Superior temporal gyrus (tissue), 1 donor: ENCODE measurements around the gene C1QTNF4.
A peak's percentile ranks its signal among the peaks of the same experiment; 100 is the strongest.
"Not testable (repeated sequence)": the region's sequence is repeated elsewhere in the genome, so short reads cannot be mapped to it uniquely, and the experiment has no call there.

Experiments
- DNase-seq: peaks from one replicate; pipeline ENCODE4 v3.0.0-alpha.2; 2016; ENCODE audit errors: extremely low spot score

Gene C1QTNF4

DNA sequence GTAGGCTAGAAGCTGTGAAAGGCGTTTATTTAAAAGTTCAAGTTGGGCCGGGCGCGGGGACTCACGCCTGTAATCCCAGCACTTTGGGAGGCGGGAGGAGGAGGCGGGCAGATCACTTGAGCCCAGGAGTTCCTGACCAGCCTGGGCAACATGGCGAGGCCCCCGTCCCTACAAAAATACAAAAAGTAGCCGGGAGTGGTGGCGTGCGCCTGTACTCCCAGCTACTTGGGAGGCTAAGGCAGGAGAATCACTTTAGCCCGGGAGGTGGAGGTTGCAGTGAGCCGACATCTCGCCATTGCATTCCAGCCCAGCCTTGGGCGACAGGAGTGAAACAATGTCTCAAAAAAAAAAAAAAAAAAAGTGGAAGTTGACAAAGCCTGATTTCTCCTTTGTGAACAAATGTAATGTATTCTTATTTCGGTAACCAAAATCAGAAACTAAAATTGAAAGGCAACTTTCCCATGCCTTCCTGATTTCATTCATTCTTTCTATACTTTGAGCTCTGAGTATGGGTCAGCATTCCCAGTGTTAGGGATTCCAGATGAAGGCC is 28.0 kb downstream of the C1QTNF4 start:
- DNase-seq: no peak

DNA sequence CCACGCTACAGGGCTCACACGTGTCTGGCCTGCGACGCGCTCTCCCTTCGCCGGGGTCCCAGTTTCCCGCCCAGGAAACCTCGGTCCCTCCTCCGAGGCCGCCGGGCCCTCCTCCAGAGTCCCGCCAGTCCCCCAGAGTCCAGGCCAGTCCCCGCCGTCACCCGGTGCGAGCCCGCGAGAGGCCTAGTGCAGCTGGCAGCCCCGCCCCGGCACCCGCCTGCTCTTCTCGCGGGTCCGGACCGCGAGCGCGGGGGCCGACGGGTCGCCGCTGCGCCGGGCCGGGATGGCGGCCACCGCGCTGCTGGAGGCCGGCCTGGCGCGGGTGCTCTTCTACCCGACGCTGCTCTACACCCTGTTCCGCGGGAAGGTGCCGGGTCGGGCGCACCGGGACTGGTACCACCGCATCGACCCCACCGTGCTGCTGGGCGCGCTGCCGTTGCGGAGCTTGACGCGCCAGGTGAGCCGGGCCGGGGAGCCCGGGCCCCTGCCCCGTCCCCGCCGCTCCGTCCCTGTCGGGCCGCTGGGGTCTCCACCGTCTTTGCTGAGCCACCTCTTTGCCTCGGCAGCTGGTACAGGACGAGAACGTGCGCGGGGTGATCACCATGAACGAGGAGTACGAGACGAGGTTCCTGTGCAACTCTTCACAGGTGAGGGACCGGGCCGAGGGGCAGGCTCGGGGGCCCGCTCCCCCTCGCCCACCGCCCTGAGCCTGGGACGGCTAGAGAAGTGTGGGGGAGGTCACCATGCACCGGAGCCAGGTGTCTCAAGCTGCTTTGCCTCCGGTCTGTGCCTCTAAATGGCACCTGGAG is 28.7 kb downstream of the C1QTNF4 start, which contains the start of gene PTPMT1:
Gene PTPMT1 (plus strand): TSS at position 260 of the 809 bp plus-strand sequence. CDS start 24 bp downstream, at position 284.
- DNase-seq: no peak

DNA sequence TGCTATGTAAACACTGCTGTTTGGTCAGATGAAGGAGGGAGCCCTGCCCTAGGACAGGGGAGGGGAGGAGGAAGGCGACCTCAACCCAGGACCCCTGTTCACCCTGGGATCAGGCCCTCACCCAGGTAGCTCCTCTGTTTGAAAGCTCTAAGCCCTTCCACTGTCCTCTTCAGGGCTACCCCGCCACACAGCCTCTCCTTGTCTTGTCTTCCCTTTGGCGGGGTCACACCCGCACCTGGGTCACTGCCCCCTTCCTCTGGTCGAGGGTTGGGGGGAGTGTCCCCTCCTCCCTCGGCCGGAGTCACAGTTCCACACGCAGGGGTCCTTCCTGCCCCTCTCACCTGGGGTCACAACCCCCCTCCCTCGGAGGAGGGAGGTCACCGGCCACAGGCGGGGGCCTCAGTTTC is 29.3 kb downstream of the C1QTNF4 start:
- DNase-seq: no peak

DNA sequence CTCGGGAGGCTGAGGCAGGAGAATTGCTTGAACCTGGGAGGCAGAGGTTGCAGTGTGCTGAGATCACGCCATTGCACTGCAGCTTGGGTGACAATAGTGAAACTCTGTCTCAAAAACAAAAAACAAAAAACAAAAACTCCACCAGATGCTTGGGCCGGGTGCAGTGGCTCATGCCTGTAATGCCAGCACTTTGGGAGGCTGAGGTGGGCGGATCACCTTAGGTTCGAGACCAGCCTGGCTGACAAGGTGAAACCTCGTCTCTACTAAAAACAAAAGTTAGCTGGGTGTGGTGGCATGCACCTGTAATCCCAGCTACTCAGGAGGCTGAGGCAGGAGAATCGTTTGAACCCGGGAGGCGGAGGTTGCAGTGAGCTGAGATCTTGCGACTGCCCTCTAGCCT is 29.8 kb downstream of the C1QTNF4 start:
- not testable (repeated sequence) for DNase-seq

DNA sequence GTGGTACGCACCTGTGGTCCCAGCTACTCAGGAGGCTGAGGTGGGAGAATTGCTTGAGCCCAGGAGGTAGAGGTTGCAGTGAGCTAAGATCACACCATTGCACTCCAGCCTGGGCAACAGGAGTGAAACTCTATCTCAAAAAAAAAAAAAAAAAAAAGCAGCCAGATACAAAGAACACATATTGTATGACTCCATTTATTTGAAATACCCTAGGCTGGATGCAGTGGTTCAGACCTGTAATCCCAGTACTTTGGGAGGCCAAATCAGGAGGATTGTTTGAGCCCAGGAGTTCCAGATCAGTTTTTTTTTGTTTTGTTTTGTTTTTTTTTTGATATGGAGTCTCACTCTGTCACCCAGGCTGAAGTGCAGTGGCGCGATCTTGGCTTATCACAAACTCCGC is 31.8 kb downstream of the C1QTNF4 start:
- DNase-seq: not testable (repeated sequence)

DNA sequence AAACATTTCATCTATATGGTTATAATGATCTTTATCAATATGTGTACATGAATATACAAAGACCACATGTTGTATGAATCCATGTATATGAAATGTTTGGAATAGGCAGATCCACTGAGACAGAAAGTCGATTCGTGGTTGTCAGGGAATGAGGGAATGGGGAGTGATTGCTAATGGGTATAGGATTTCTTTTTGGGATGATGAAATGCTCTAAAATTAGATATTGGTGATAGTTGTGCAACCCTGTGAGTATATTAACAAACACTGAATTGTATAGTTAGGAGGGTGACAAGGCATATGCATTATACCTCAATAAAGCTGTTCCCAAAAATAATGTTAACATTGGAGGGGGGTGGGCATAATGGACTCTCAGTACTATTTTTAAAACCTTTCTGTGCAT is 33.8 kb downstream of the C1QTNF4 start:
- no peak for DNase-seq

DNA sequence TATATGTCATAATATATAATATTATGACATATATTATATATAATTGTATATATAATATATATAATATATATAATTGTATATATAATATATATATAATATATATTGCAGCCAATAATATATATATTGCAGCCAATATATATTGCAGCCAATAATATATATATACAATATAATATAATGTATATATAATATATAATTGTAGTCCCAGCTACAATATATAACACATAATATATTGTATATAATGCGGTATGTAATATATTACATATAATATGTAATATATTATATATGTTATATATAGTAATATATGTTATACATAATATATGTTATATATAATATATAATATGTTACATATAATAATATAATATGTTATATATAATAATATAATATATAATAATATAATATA is 35.5 kb downstream of the C1QTNF4 start:
- DNase-seq: no peak

DNA sequence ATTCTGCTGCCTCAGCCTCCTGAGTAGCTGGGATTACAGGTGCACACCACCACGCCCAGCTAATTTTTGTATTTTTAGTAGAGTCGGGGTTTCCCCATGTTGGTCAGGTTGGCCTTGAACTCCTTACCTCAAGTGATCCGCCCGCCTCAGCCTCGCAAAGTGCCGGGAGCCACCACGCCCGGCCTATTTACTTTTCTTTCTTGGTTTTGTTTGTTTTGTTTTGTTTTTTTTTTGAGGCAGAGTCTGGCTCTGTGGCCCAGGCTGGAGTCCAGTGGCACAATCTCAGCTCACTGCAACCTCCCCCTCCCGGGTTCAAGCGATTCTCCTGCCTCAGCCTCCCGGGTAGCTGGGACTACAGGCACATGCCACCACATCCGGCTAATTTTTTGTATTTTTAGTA is 37.2 kb downstream of the C1QTNF4 start:
- not testable (repeated sequence) for DNase-seq

DNA sequence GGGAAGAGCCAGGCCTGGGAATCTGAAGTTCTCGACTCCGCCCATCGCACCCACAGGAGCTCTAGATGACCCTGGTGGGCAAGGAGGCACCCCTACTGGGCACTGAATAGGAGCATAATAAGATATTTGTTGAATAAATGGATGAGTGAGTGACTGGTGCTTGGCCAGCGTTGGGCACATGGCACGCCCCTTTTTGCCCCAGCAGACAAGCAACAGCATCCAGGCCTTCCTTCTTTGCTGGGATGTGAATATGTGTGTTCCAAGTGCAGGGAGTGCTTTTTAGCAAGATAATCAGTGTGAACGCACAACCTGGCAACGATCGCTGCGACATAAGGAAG is 40.8 kb downstream of the C1QTNF4 start:
- no peak for DNase-seq

DNA sequence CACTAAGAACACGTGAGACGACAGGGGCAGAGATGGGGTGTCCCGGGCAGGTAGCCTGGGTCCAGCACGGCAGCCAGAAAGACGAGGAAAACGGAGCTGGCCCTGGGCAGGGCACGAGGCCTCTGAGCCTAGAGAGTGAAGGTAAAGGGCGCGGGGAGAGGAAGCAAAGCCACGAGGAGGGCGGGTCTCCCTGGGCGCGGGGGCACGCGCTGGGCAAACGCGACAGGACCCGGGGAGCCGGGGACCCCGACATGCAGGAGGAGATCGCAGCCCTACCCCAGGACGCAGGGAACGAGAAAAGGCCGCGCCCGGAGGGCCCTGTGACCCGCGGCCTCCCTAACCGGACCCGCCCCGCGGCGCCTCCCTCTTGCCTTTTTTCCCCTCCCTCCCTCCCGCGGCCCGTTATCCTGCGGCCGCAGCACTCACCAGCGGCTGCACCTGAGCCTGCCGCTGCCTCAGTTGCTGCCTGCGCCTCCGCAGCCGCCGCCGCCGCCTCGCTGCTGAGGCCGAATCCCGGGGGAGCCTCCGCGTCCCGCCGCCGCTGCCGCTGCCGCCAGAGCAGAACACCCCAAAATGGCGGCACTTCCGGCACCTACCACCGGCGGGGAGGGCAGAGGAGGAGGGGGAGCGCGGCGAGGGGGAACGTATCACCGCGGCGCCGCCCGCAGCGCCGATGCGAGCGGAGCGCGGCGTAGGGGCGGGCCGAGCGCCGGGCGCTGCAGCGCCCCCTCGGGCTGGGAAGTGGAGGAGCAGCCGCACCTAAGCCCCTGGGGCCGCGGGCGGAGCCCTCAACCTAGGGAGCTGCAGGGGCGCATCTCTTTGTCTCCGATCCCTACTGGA is 41.4 kb downstream of the C1QTNF4 start, which contains the start of gene CELF1:
Gene CELF1 (minus strand): TSS at position 567 of the 840 bp plus-strand sequence. CDS start 53,609 bp downstream, outside the sequence.
- DNase-seq: peak; percentile 92

DNA sequence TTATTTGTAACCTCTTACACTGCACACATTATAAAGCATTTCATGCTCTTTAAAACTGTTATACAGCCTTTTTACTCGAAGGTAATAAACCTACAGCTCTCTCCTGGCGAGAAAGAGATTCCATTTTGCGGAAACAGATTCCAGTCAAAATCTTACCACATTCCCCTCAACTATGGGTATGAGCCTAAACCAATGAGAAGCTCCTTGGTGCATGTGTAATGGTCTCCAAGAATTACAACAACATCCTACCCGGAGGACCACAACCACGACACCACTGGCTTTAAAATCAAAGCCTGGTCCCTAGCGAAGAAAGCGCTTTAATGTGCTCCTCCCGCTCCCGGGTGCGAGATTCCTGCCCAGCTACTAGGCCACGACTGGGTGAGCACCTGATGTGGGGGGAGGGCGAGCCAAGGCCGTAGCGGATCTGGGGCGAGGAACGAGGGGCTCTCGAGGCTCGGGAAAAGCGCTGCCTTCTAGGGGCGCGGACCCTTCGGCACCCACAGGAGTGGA is 42.1 kb downstream of the C1QTNF4 start:
- DNase-seq: peak; percentile 32

DNA sequence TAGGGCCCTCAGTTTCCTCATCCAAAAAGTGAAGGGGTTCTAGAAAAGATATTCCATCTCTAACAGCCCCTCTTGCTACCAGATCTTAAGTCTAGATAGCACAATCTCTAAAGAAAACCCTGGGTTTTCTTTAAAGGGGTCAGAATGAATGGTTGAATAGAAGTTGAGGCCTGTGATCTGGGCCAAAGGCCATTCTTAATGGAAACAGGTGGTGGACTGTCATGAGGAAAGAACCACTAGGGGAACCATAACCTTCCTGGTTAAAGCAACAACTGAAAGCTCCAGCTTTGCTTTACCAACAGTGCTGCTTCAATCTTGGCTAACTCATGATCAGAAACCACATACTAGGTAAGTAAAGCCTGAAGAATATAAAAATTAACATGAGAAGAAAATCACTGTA is 43.1 kb downstream of the C1QTNF4 start:
- peak; percentile 10 for DNase-seq

DNA sequence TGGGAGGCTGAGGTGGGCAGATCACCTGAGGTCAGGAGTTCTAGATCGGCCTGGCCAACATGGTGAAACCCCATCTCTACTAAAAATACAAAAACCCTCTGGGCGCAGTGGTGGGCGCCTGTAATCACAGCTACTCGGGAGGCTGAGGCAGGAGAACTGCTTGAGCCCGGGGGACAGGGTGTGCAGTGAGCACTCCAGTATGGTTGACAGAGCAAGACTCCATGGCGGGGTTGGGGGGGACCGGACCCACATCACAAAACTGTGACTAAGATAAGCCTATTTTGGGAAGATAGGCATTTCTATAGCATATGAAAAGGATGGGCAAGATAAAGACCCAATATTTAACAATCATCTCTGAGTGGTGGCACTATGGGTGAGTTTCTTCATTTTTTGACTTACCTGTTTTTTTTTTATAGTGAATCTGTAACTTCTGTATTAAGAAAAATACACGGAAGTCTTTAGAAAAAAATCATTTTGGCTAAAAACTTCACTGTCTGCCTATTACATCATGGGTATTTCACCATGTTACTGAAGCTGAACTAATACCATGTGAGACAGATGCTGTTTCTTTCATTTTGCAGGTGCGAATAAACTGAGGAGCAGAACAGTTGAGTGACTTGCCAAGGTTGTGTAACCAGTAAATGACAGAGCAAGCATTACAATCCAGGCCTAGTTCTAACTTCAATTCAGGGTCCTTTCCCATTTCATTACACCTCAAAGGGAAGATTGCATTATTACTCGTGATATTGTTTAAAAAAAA is 43.7 kb downstream of the C1QTNF4 start:
- no peak for DNase-seq

DNA sequence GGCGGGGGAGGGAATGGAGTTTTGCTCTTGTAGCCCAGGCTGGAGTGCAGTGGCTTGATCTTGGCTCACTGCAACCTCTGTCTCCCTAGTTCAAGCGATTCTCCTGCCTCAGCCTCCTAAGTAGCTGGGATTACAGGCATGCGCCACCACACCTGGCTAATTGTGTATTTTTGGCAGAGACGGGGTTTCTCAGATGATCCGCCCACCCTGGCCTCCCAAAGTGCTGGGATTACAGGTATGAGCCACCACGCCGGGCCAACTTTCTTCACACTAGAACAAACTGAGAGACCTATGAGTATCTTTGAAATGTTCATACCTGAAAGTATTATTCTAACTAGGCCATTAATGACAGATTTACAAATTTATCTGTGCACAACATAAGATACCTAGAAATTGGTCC is 47.9 kb downstream of the C1QTNF4 start:
- DNase-seq: not testable (repeated sequence)

DNA sequence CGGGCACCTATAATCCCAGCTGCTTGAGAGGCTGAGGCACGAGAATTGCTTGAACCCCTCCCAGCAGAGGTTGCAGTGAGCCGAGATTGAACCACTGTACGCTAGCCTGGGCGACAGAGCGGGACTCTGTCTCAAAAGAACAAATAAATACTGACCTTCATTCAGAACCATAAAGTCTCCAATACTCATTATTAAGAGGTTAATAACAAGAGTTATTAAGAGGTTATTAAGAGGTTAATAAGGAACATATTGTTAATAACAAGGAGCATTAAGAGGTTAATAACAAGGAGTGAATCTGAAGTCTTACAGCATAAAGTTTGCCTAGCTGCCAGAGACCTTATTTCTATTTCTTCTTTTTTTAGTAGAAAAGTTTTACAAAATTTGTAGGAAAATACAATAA is 48.9 kb downstream of the C1QTNF4 start:
- DNase-seq: no peak

DNA sequence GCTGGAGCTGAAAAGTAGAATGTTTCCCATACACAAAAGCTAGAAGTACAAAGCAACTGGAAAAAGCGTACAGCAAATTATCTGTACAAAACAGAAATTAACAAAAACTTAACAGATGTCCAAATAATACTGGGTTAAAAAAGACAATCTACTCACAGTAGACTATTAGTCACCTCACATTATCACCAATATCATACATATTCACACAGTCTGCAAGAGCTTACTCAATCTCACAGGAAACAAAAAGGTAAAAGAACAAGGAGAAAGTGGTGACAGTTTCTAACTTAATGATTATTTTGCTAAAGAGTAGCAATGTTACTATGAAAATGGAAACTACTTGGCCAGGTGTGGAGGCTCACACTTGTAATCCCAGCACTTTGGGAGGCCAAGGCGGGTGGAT is 53.1 kb downstream of the C1QTNF4 start:
- DNase-seq: no peak

DNA sequence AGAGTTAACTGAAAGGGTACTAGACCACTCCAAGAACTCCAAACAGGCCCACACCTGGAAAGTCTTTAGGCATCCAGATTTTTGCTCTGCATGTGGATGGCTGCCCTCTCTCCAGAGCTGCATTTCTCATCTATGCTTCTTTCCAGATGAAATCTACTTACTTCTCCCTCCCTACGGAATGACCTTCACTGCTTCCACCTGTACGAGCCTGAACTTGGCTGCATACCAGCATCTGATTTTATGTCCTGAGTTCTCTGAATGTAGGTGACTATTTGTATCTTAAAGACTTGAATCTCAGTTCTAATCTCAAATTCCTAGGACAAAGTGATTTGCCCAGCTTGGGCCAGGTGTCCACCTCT is 54.6 kb downstream of the C1QTNF4 start:
- no peak for DNase-seq
